GM18951 (cell line): ENCODE results near the gene HIC2.
"Not testable (repeated sequence)": the region's sequence is repeated elsewhere in the genome, so short reads cannot be mapped to it uniquely, and the experiment has no call there.

Experiments
- POLR2A ChIP-seq: IDR thresholded peaks from 4 replicates; pipeline ENCODE4 v1.6.1; 2011; ENCODE audit warnings: mild to moderate bottlenecking; ENCODE audit not compliant: insufficient read length, insufficient read depth; ENCODE audit errors: extremely low read depth
- in situ Hi-C: fragments of 300-500 bp; cut with MboI; formaldehyde crosslinking; loops from one replicate; pipeline ENCODE4 v1.12.0; 2022; ENCODE audit warnings: low sequenced_read_pairs, mixed read lengths, inconsistent platforms; ENCODE audit not compliant: unreplicated experiment

Gene HIC2

GRCh38 chr22:21424084-21424709 lies 7.0 kb downstream of the HIC2 start:
- in situ Hi-C loops: loop anchor here (25.0 kb wide), 1 partner anchor 213 kb away; the partner anchor contains the start of genes CCDC116, SDF2L1 and YDJC

DNA sequence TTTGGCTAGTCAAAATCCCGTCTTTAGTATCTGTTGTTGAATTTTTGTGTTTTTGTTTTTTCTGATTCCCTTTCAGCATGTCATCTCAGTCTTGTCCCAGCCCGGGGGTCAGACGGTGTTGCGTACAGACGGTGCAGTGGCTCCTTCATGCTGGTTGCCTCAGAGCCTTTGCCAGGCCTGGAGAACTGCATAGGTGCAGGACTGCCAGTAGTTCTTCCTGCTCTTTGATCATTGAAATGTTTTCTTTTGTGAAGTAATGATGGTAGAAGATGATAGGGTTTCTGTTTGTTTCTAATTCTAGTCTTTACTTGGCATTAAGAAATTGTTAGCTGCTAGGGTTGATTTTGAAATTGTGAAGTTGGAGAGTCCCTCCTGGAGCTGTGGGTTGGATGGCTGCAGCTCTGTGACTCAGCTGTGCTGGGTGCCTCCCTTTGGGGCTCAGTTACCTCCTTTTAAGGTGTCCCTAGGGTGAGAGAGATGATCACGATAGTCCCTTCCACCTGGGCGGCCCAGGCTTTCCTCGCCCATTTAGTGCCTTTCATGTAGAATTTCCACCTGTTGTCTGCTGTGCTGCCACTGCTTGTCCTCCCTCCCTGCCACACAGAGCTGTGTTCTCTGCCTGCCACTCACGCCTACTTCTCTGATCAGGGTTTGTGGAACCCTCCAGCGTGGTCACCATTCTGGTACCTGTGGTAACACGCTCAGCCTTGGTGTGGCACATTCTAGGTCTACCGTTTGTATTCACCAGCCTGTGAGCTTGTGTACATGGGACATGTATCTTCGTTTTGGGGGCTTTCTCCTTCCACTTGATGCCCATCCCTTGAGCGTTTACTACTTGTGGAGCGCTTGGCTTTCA lies 17.4 kb downstream of the HIC2 start:
- in situ Hi-C loops: not testable (repeated sequence)

- in situ Hi-C loops: not testable (repeated sequence)
Measured at GRCh38 chr22:21435998-21436810, 19.0 kb downstream of the HIC2 start.

GRCh38 chr22:21438013-21438412 lies 20.8 kb downstream of the HIC2 start:
- in situ Hi-C loops: not testable (repeated sequence)

GRCh38 chr22:21440018-21440636 lies 23.0 kb downstream of the HIC2 start:
- in situ Hi-C loops: not testable (repeated sequence)

- in situ Hi-C loops: not testable (repeated sequence)
Measured at GRCh38 chr22:21440676-21441075, 23.5 kb downstream of the HIC2 start.

- in situ Hi-C loops: not testable (repeated sequence)
Measured at GRCh38 chr22:21441170-21441569, 24.0 kb downstream of the HIC2 start.

GRCh38 chr22:21442123-21442522 lies 25.0 kb downstream of the HIC2 start:
- in situ Hi-C loops: not testable (repeated sequence)

- in situ Hi-C loops: not testable (repeated sequence)
Measured at GRCh38 chr22:21442646-21443045, 25.5 kb downstream of the HIC2 start.

GRCh38 chr22:21443057-21443734 lies 26.0 kb downstream of the HIC2 start:
- TF ChIP-seq POLR2A: no peak
- in situ Hi-C loops: no loop called here

DNA sequence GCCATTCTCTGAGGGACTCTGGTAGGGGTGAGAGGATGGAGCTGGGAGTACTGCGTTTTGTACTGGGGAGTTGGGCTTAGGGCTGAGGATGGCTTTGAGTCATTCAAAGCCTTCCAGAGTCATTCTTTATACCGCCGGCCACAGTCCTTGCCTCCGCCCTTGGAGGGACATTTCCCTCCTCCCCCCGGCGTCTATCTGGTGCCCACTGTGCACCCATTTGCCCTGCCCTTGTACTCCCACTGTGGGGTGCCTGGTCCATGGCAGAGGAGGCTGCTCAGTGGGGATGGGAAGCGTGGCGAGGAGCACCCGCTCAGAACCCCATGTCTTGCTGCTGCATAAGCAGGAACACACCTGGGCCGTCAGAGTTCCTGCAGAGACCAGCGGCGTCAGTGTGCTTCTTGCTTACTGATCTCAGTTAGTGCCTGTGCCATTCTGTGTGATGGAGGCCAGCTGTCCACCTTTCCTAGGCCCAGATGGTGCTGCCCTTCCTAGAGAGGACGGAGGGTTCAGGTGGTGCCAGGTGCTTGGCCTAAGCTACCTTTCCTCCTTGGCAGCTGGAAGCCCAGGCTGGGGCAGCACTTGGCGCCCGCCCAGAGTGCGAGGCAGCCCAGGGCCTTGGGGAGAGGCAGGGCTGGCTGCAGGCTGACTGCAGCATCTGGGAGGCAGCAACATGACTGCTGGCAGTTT lies 26.7 kb downstream of the HIC2 start:
- in situ Hi-C loops: no loop called here
- no peak for TF ChIP-seq POLR2A

DNA sequence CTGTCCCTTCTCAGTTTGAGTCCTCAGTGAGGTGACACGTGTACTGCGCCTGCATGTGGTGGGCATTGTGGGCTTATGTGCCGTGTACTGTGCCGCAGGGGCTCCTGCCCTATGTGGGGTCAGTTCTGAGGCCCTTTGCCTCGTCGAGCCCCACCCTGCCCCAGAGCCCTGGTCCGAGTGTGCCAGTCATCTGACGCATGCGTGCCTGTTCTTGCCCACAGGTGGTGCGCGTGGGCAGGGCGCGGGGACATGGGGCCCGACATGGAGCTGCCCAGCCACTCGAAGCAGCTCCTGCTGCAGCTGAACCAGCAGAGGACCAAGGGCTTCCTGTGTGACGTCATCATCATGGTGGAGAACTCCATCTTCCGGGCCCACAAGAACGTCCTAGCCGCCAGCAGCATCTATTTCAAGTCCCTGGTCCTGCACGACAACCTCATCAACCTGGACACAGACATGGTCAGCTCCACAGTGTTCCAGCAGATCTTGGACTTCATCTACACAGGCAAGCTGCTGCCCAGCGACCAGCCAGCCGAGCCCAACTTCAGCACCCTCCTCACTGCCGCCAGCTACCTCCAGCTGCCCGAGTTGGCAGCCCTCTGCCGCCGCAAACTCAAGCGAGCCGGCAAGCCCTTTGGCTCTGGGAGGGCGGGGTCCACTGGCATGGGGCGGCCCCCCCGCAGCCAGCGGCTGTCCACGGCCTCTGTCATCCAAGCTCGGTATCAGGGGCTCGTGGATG lies 27.7 kb downstream of the HIC2 start:
- in situ Hi-C loops: no loop called here
- TF ChIP-seq POLR2A: no peak
